H9 (cell line): ENCODE measurements around the gene CACHD1. TPM values are rescaled to one million over a fixed set of nuclear protein-coding genes. Genes with fewer than 3 reads are reported as not detected.

Source experiments
- DNase-seq: peaks from one replicate; pipeline ENCODE4 v3.0.0-alpha.2; 2017
- H2AFZ ChIP-seq: one replicate; pipeline ENCODE4 v1.6.1; 2013; ENCODE audit warnings: mild to moderate bottlenecking, low read length, control low read depth, moderate library complexity
- H2AK5ac ChIP-seq: 2 replicates; pipeline ENCODE4 v1.6.1; 2013; ENCODE audit warnings: low read length, control low read depth, mixed read lengths; ENCODE audit not compliant: insufficient read length
- H2BK120ac ChIP-seq: one replicate; pipeline ENCODE4 v1.6.1; 2013; ENCODE audit warnings: low read depth, mild to moderate bottlenecking, low read length, control low read depth, inconsistent platforms; ENCODE audit not compliant: poor library complexity, severe bottlenecking
- H2BK12ac ChIP-seq: 2 replicates; pipeline ENCODE4 v1.6.1; 2013; ENCODE audit warnings: low read length, control low read depth, mixed read lengths, low read depth; ENCODE audit not compliant: insufficient read length
- H2BK15ac ChIP-seq: 2 replicates; pipeline ENCODE4 v1.6.1; 2013; ENCODE audit warnings: low read depth, low read length, control low read depth
- H2BK20ac ChIP-seq: one replicate; pipeline ENCODE4 v1.6.1; 2013; ENCODE audit warnings: low read depth, mild to moderate bottlenecking, low read length, control low read depth, inconsistent platforms; ENCODE audit not compliant: poor library complexity, severe bottlenecking
- H2BK5ac ChIP-seq: 2 replicates; pipeline ENCODE4 v1.6.1; 2013; ENCODE audit warnings: low read length, control low read depth, mixed read lengths; ENCODE audit not compliant: insufficient read length
- H3K14ac ChIP-seq: 2 replicates; pipeline ENCODE4 v1.6.1; 2013; ENCODE audit warnings: low read length, control low read depth; ENCODE audit not compliant: insufficient read depth
- H3K18ac ChIP-seq: 2 replicates; pipeline ENCODE4 v1.6.1; 2013; ENCODE audit warnings: low read depth, mild to moderate bottlenecking, mixed read lengths, low read length, control low read depth; ENCODE audit not compliant: insufficient read length
- H3K23ac ChIP-seq: 2 replicates; pipeline ENCODE4 v1.6.1; 2013; ENCODE audit warnings: low read length, control low read depth, mixed read lengths, low read depth; ENCODE audit not compliant: insufficient read length
- H3K23me2 ChIP-seq: 2 replicates; pipeline ENCODE4 v1.6.1; 2013; ENCODE audit warnings: low read depth, mild to moderate bottlenecking, mixed read lengths, low read length, control low read depth; ENCODE audit not compliant: insufficient read length, poor library complexity, severe bottlenecking
- H3K27ac ChIP-seq: 2 replicates; pipeline ENCODE4 v1.5.1; 2013; ENCODE audit warnings: low read length, control low read depth, mixed read lengths, low read depth; ENCODE audit not compliant: insufficient read length
- H3K27me3 ChIP-seq: 2 replicates; pipeline ENCODE4 v1.6.1; 2013; ENCODE audit warnings: low read length, control low read depth, inconsistent platforms; ENCODE audit not compliant: insufficient read depth
- H3K4ac ChIP-seq: 2 replicates; pipeline ENCODE4 v1.6.1; 2013; ENCODE audit warnings: low read depth, mild to moderate bottlenecking, control low read depth, inconsistent platforms, low read length, moderate library complexity
- H3K4me1 ChIP-seq: 2 replicates; pipeline ENCODE4 v1.6.1; 2013; ENCODE audit warnings: low read length, control low read depth, inconsistent platforms; ENCODE audit not compliant: insufficient read depth
- H3K4me2 ChIP-seq: 2 replicates; pipeline ENCODE4 v1.6.1; 2013; ENCODE audit warnings: low read length, control low read depth, mixed read lengths; ENCODE audit not compliant: insufficient read length, insufficient read depth
- H3K56ac ChIP-seq: 2 replicates; pipeline ENCODE4 v1.6.1; 2013; ENCODE audit warnings: low read depth, mild to moderate bottlenecking, mixed read lengths, low read length, control low read depth; ENCODE audit not compliant: insufficient read length
- H3K79me1 ChIP-seq: 2 replicates; pipeline ENCODE4 v1.6.1; 2013; ENCODE audit warnings: low read depth, mild to moderate bottlenecking, moderate library complexity, low read length, control low read depth, inconsistent platforms; ENCODE audit not compliant: insufficient read depth, poor library complexity, severe bottlenecking
- H3K79me2 ChIP-seq: 2 replicates; pipeline ENCODE4 v1.6.1; 2013; ENCODE audit warnings: low read length, control low read depth, inconsistent platforms; ENCODE audit not compliant: insufficient read depth
- H3K9ac ChIP-seq: 2 replicates; pipeline ENCODE4 v1.6.1; 2013; ENCODE audit warnings: low read length, control low read depth, mixed read lengths; ENCODE audit not compliant: insufficient read length; ENCODE audit errors: extremely low read depth
- H3K9me3 ChIP-seq: one replicate; pipeline ENCODE4 v1.6.1; 2013; ENCODE audit warnings: low read depth, low read length, inconsistent platforms; ENCODE audit not compliant: control insufficient read depth
- H3T11ph ChIP-seq: one replicate; pipeline ENCODE4 v1.6.1; 2013; ENCODE audit warnings: mild to moderate bottlenecking, low read length, control low read depth, inconsistent platforms
- H4K20me1 ChIP-seq: one replicate; pipeline ENCODE4 v1.6.1; 2013; ENCODE audit not compliant: control insufficient read depth, insufficient read length, insufficient read depth
- H4K5ac ChIP-seq: 2 replicates; pipeline ENCODE4 v1.6.1; 2013; ENCODE audit warnings: low read depth, mild to moderate bottlenecking, mixed read lengths, low read length, control low read depth; ENCODE audit not compliant: insufficient read length
- H4K8ac ChIP-seq: replicated peaks from 2 replicates; pipeline ENCODE4 v1.6.1; 2013; ENCODE audit warnings: low read length, control low read depth, mixed read lengths, low read depth; ENCODE audit not compliant: insufficient read length
- H4K91ac ChIP-seq: 2 replicates; pipeline ENCODE4 v1.6.1; 2013; ENCODE audit warnings: low read depth, mild to moderate bottlenecking, moderate library complexity, mixed read lengths, low read length, control low read depth; ENCODE audit not compliant: insufficient read length
- H3K27ac Mint-ChIP-seq, 3 experiments: 2 replicates in 2 of 3; 3 replicates in 1 of 3; pipeline ENCODE4 v1.8.0; 2020 to 2021; ENCODE audit warnings: mixed read lengths in 3 of 3, mild to moderate bottlenecking in 1 of 3, moderate library complexity in 1 of 3
- H3K27me3 Mint-ChIP-seq: 2 replicates; pipeline ENCODE4 v1.8.0; 2021; ENCODE audit warnings: low read depth, mild to moderate bottlenecking, moderate library complexity, mixed read lengths
- H3K36me3 Mint-ChIP-seq, 3 experiments: 2 replicates in 2 of 3; 3 replicates in 1 of 3; pipeline ENCODE4 v1.8.0; 2020 to 2021; ENCODE audit warnings: low read depth in 3 of 3, mixed read lengths in 3 of 3; ENCODE audit not compliant: insufficient read depth in 1 of 3
- H3K4me1 Mint-ChIP-seq, 2 experiments: 2 replicates each; pipeline ENCODE4 v1.8.0; 2020; ENCODE audit warnings: mixed read lengths in 2 of 2
- H3K4me3 Mint-ChIP-seq, 2 experiments: 2 replicates in 1 of 2; 3 replicates in 1 of 2; pipeline ENCODE4 v1.8.0; 2020 to 2021; ENCODE audit warnings: mild to moderate bottlenecking in 2 of 2, mixed read lengths in 2 of 2, moderate library complexity in 1 of 2
- H3K9me3 Mint-ChIP-seq, 2 experiments: 2 replicates in 1 of 2; 3 replicates in 1 of 2; pipeline ENCODE4 v1.8.0; 2020; ENCODE audit warnings: mild to moderate bottlenecking in 2 of 2, mixed read lengths in 2 of 2, moderate library complexity in 1 of 2
- CTCF ChIP-seq: fragments of 200-600 bp; sonication (generic); conservative IDR thresholded peaks from 3 replicates; pipeline ENCODE4 v1.8.0; 2021; ENCODE audit warnings: antibody characterized with exemption, mild to moderate bottlenecking
- WGBS: extraction: QIAGEN DNeasy Blood & Tissue Kit; methylation state at CpG from one replicate; pipeline ENCODE4 v1.1.7; 2013; ENCODE audit warnings: missing lambda C conversion rate, low lambda C conversion rate, mixed read lengths; ENCODE audit not compliant: insufficient read length; ENCODE audit errors: extremely low coverage; 5-methylcytosine and 5-hydroxymethylcytosine counted together
- total RNA-seq: library from RNA; stranded (reverse); gene quantifications from 2 replicates; pipeline ENCODE4 v1.2.1, GENCODE V29; 2021

CACHD1 gene
- total RNA-seq, 1 experiment from 2014 or later = 94.2 TPM

- Mint-ChIP-seq H3K27ac (no peak overlapping the region), H3K4me3 (no peak overlapping the region), H3K4me1 (peaks cover 74 to 75% of the 10 kb centered on the region in 2 experiments), H3K36me3 (no peaks in the 10 kb centered on the region), H3K9me3 (no peaks in the 10 kb centered on the region), H3K27me3 (no peaks in the 10 kb centered on the region)
- H4K91ac ChIP-seq = no peak overlapping the region
- no peaks in the 10 kb centered on the region for H3K9me3 ChIP-seq
- WGBS = no CpG with 5 or more reads among the region's 4 CpGs
- no peak overlapping the region for H3K18ac ChIP-seq
- H3K27me3 ChIP-seq = no peaks in the 10 kb centered on the region
- no peak overlapping the region for H3K14ac ChIP-seq
- no peak overlapping the region for H2BK20ac ChIP-seq
- H3K4me1 ChIP-seq = peaks cover 19% of the 10 kb centered on the region; the same call in 1 of the 2 replicates
- no peak overlapping the region for H3K56ac ChIP-seq
- no peak overlapping the region for H3K27ac ChIP-seq
- H3K23ac ChIP-seq = no peak overlapping the region
- H4K20me1 ChIP-seq = no peaks in the 10 kb centered on the region
- H4K8ac ChIP-seq = no peak overlapping the region
- peaks cover 5% of the 10 kb centered on the region for H3K79me1 ChIP-seq
- H2AK5ac ChIP-seq = no peak overlapping the region
- DNase-seq = no peak
- H3K4me2 ChIP-seq = no peak overlapping the region
- peaks cover 14% of the 10 kb centered on the region; the same call in 1 of the 2 replicates for H3K79me2 ChIP-seq
- H3T11ph ChIP-seq = no peak overlapping the region
- no peak overlapping the region for H2AFZ ChIP-seq
- no peak for TF ChIP-seq CTCF
- H4K5ac ChIP-seq = no peak overlapping the region
- no peaks in the 10 kb centered on the region for H3K23me2 ChIP-seq
- H2BK12ac ChIP-seq = no peak overlapping the region
- no peak overlapping the region for H2BK15ac ChIP-seq
- no peak overlapping the region for H2BK120ac ChIP-seq
- no peak overlapping the region for H2BK5ac ChIP-seq
- H3K4ac ChIP-seq = no peak overlapping the region
- H3K9ac ChIP-seq = no peak overlapping the region
Measured at GRCh38 chr1:64542118-64542517, 72.2 kb downstream of the CACHD1 start.
